WTC11 (cell line): ENCODE data around the gene ASGR1.
"Not testable (repeated sequence)": the region's sequence is repeated elsewhere in the genome, so short reads cannot be mapped to it uniquely, and the experiment has no call there.

Experiments
- CDX4 ChIP-seq: fragments of 250-450 bp; sonication (Bioruptor Pico); IDR thresholded peaks from 2 replicates; pipeline ENCODE4 v1.9.0; 2021; ENCODE audit warnings: moderate library complexity, mild to moderate bottlenecking, inconsistent platforms, borderline replicate concordance
- CTCF ChIP-seq: fragments of 200-600 bp; IDR thresholded peaks from 2 replicates; pipeline ENCODE4 v1.8.0; 2022; ENCODE audit warnings: antibody characterized with exemption
- ELF4 ChIP-seq: sonication (generic); formaldehyde crosslinking; IDR thresholded peaks from 2 replicates; pipeline ENCODE4 v1.8.1; 2022; ENCODE audit warnings: low read depth, mild to moderate bottlenecking, moderate library complexity, missing genetic modification reagents
- ESRRA ChIP-seq: sonication (generic); formaldehyde crosslinking; IDR thresholded peaks from 2 replicates; pipeline ENCODE4 v1.8.1; 2022; ENCODE audit warnings: mild to moderate bottlenecking, missing genetic modification reagents, borderline replicate concordance
- KAT7 ChIP-seq: sonication (generic); formaldehyde crosslinking; IDR thresholded peaks from 2 replicates; pipeline ENCODE4 v1.8.1; 2023; ENCODE audit warnings: missing genetic modification reagents, mild to moderate bottlenecking, borderline replicate concordance
- MAX ChIP-seq: sonication (generic); formaldehyde crosslinking; IDR thresholded peaks from 2 replicates; pipeline ENCODE4 v1.8.0; 2022; ENCODE audit warnings: mild to moderate bottlenecking, missing genetic modification reagents
- NR1H2 ChIP-seq: sonication (generic); formaldehyde crosslinking; IDR thresholded peaks from 2 replicates; pipeline ENCODE4 v1.9.0; 2021; ENCODE audit warnings: mild to moderate bottlenecking, moderate library complexity, missing genetic modification reagents
- TCF7 ChIP-seq: sonication (generic); formaldehyde crosslinking; IDR thresholded peaks from 2 replicates; pipeline ENCODE4 v1.8.0; 2022; ENCODE audit warnings: mild to moderate bottlenecking, low read depth, missing genetic modification reagents, moderate library complexity
- USF2 ChIP-seq: sonication (generic); formaldehyde crosslinking; IDR thresholded peaks from 2 replicates; pipeline ENCODE4 v1.8.1; 2023; ENCODE audit warnings: mild to moderate bottlenecking, missing genetic modification reagents, moderate library complexity
- ZNF232 ChIP-seq: sonication (generic); formaldehyde crosslinking; IDR thresholded peaks from 2 replicates; pipeline ENCODE4 v1.8.0; 2022; ENCODE audit warnings: mild to moderate bottlenecking, missing genetic modification reagents
- ZNF416 ChIP-seq: fragments of 250-450 bp; sonication (Bioruptor Pico); IDR thresholded peaks from 2 replicates; pipeline ENCODE4 v1.9.0; 2021; ENCODE audit warnings: mild to moderate bottlenecking, inconsistent platforms
- ZNF532 ChIP-seq: fragments of 250-450 bp; sonication (Bioruptor Pico); IDR thresholded peaks from 2 replicates; pipeline ENCODE4 v1.9.0; 2021; ENCODE audit warnings: mild to moderate bottlenecking, borderline replicate concordance

GRCh38 chr17:7168841-7169564 lies 10.2 kb downstream of the ASGR1 start:
- not testable (repeated sequence) for TF ChIP-seq ZNF532 (CRISPR knock-in tag); USF2 (CRISPR knock-in tag); KAT7 (CRISPR knock-in tag); CTCF; MAX (CRISPR knock-in tag); ZNF232 (CRISPR knock-in tag); TCF7 (CRISPR knock-in tag); NR1H2 (CRISPR knock-in tag); CDX4 (CRISPR knock-in tag); ESRRA; ZNF416 (CRISPR knock-in tag); ELF4 (CRISPR knock-in tag)
